T47D (cell line): ENCODE data around the gene LZTR1.
A peak's percentile ranks its signal among the peaks of the same experiment; 100 is the strongest.

Experiments
- DNase-seq, 2 experiments: peaks; one replicate each; pipeline versions ENCODE4 v3.0.0 to v3.0.0-alpha.2; 2011 to 2012; ENCODE audit warnings: low read depth in 1 of 2, low spot score in 1 of 2
- JUND ChIP-seq: IDR thresholded peaks from 2 replicates; pipeline ENCODE4 v1.6.1; 2012; ENCODE audit warnings: low read depth
- in situ Hi-C: cut with HindIII; loops from 2 replicates; pipeline ENCODE4 v1.10.0; 2016; ENCODE audit warnings: low sequenced_read_pairs, low pct_unique_long_range_greater_than_20kb

LZTR1 gene

GRCh38 chr22:21014726-21015465 lies 32.8 kb downstream of the LZTR1 start, which contains the start of gene P2RX6:
Gene P2RX6 (plus strand): TSS chr22:21015165. CDS start chr22:21015175, 10 bp downstream.
- DNase-seq, result no peak
- in situ Hi-C loops, result no loop called here

GRCh38 chr22:21015466-21016006 lies 33.4 kb downstream of the LZTR1 start:
- in situ Hi-C loops, result no loop called here
- DNase-seq, result no peak
- TF ChIP-seq JUND, result no peak

More at GRCh38 chr22:21014726-21015465, 32.8 kb downstream of the LZTR1 start, which contains the start of gene P2RX6:
- no peak for TF ChIP-seq JUND

DNA sequence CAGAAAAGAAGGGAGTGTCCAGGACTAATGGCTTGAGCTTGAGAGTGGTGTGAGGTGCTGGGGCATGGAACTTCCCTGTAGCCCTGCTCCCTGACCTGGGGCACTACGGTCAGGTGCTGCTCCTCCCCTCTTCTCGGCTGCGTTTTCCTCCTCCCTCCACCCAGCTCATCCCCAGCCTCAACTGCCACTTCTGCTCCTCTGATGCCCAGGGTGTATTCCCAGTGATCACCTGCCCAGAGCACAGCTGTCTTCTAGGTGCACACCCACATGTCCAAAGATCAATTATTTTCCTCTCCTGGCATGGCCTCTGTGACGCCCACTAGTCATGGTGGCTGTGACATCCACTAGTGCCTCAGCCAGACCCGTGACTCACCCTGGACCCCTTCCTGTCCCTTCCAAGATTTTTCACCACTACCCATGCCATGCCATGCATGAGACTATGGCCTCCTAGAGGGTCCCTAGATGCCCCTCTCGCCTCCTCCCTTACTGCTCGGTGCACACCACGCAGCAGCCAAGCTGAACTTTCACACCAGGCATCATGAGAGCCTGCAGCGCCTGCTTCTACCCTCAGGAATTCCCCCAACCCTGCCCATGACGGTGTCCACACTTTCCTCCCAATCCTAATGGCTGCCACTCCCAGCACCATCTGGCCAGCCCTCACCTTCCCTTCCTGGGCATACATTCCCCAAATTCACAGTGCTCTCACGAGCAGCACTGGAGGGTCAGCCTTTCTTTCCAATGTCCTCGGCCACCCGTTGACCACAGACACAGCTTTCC lies 34.7 kb downstream of the LZTR1 start:
- no peak for TF ChIP-seq JUND
- in situ Hi-C loops, result no loop called here
- no peak for DNase-seq

- no peak for TF ChIP-seq JUND
- in situ Hi-C loops, result no loop called here
- no peak for DNase-seq
Observed at GRCh38 chr22:21018314-21018713, 36.2 kb downstream of the LZTR1 start.

- TF ChIP-seq JUND, result no peak
- peak in 1 of 2 experiments; percentile 37 for DNase-seq
- in situ Hi-C loops, result no loop called here
Observed at GRCh38 chr22:21020802-21021429, 38.8 kb downstream of the LZTR1 start.

DNA sequence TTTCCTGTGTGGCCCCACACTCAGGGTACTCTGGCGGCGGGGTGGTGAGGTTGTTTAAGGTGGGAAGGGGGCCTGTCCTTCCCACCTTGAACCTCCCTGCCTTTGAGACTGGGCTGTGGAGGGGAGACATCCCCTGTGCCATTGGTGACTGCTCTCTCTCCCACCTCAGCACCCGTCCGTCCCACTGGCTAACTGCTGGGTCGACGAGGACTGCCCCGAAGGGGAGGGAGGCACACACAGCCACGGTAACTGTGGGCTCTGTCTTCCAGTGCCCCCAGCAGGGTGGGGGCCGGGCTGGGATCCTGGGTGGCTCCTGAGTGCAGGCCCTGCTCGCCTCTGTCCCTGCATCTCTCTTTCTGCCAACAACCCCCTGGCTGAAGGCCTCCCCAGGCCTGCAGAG lies 40.4 kb downstream of the LZTR1 start:
- in situ Hi-C loops, result no loop called here
- no peak for TF ChIP-seq JUND
- DNase-seq, result no peak

DNA sequence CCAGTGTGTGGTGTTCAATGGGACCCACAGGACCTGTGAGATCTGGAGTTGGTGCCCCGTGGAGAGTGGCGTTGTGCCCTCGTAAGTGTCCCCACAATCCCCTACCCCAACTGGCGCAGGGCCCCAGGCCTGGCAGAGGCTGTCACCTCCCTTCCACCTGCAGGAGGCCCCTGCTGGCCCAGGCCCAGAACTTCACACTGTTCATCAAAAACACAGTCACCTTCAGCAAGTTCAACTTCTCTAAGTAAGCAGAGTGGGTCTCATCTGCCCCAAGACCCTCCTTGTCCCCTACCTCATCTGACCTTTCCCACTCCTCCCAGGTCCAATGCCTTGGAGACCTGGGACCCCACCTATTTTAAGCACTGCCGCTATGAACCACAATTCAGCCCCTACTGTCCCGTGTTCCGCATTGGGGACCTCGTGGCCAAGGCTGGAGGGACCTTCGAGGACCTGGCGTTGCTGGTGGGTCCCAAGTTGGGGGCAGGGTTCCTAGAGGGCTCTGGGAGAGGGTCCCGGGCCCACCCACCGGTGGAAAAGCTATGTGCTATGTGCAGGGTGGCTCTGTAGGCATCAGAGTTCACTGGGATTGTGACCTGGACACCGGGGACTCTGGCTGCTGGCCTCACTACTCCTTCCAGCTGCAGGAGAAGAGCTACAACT lies 41.0 kb downstream of the LZTR1 start:
- in situ Hi-C loops, result no loop called here
- no peak for TF ChIP-seq JUND
- no peak for DNase-seq

GRCh38 chr22:21025266-21025665 lies 43.2 kb downstream of the LZTR1 start:
- in situ Hi-C loops, result no loop called here
- DNase-seq, result no peak

DNA sequence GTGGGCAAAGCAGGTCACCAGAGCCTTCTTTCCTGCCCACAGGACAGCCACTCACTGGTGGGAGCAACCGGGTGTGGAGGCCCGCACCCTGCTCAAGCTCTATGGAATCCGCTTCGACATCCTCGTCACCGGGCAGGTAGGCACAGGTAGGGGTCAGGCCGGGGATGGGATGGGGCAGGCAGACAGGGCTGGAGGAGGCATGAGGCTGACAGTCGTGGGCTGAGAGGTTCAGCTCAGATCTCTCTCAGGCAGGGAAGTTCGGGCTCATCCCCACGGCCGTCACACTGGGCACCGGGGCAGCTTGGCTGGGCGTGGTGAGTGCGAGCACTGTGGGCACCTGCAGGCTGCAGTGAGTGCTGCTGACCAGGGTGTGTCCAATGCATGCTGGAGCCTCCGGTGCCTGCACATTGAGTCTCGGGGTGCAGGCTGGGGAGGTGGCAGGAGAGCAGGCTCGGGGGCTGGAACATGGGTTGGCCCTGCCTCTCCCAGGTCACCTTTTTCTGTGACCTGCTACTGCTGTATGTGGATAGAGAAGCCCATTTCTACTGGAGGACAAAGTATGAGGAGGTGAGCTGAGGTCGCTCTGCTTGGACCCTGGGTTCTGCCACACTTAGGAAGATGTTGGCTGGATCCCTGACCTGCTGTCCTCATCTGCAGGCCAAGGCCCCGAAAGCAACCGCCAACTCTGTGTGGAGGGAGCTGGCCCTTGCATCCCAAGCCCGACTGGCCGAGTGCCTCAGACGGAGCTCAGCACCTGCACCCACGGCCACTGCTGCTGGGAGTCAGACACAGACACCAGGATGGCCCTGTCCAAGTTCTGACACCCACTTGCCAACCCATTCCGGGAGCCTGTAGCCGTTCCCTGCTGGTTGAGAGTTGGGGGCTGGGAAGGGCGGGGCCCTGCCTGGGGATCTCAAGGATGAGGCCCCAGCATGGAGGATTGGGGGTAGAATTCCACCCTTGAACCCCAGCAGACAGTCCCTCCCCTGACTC lies 44.0 kb downstream of the LZTR1 start:
- TF ChIP-seq JUND, result no peak
- DNase-seq, result no peak
- in situ Hi-C loops, result no loop called here

More at GRCh38 chr22:21025266-21025665, 43.2 kb downstream of the LZTR1 start:
- TF ChIP-seq JUND, result no peak

DNA sequence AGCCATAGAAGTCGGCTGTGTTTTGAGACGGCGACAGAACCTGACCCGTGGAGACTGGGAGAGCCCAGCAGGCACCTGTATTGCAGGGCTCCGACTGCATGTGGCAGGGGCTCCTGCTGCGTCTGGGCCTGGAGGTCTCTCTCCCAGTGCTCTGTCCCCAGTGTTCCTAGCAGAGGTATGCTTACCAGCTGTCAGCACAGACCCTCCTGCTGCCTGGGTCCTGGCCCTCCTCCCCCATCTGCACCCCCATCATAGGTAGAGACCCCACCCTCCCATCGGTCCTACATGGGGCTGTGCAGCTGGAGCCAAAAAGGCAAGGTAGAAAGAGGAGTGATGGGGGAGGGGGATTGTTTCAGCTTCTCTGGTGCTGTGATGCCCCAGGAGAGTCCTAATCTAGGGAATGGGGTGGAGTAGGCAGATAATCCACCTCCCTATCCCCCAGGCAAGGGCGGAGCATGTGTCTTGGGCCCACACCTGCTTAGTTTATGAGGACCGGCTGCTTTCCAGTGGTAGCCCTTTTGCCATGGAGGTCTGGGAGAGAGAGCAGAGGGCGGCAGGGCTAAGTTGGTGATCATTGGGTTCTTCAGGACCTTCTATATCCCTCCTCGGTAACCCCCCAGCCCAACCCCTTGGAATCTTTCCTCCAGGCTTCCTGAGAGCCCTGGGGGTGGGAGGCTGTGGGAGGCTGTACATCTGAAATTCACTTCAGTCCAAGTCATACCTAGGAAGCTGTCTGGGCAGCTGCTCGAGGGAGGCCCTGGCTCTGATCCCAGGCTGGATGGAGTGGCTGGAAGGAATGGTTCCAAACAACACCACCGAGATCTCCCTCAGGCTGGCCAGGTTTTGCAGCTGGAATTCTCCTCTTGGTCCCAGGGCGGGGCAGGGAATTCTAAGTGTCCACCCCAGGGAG lies 44.9 kb downstream of the LZTR1 start:
- DNase-seq, result no peak
- no peak for TF ChIP-seq JUND
- in situ Hi-C loops, result no loop called here
